ENCODE results near the gene CLEC4C. TPM values are rescaled to one million over a fixed set of nuclear protein-coding genes. Genes with fewer than 3 reads are reported as not detected.
"Not testable (repeated sequence)": the region's sequence is repeated elsewhere in the genome, so short reads cannot be mapped to it uniquely, and the experiment has no call there.

Gene CLEC4C
- total RNA-seq, 2 donors from 2014 or later = not detected

DNA sequence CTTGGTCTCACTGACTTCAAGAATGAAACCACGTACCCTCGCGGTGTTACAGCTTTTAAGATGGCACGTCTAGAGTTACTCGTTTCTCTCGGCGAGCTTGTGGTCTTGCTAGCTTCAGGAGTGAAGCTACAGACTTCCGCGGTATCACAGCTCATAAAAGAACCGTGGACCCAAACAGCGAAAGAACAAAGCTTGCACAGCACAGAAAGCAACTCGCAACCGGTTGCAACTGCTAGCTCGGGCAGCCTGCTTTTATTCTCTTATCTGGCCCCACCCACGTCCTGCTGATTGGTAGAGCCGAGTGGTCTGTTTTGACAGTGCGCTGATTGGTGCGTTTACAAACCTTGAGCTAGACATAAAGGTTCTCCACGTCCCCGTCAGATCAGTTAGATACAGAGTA is 4.2 kb upstream of the CLEC4C start:
- Histone ChIP-seq H3K27me3 (no peaks in the 10 kb centered on the region), H3K9me3 (peaks cover 0 to under 1% of the 10 kb centered on the region in 2 donors), H3K36me3 (no peaks in the 10 kb centered on the region), H3K4me3 (no peak overlapping the region), H3K4me1 (no peaks in the 10 kb centered on the region), H3K27ac (no peak overlapping the region)
- no peak for TF ChIP-seq CTCF (IDR thresholded peaks at IDR 0.05)
- DNase-seq (ENCODE audit: low spot score) = no peak

DNA sequence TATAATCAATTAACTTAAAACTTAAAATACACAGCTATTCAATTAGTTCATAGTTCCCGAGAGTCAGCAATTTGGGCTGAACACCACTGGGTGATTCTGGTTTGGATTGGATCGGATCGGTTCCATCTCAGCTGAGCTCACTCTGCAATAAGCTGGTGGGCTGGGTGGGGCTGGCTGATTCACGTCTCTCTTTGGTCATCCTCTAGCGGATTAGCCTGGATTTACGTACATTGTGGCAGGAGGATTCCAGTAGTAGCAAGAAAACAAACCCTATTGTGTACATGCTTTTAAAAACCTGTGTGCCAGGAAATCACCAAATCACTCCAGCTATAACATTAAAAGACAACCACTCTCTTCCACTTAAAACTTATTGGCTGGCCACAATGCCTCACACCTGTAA is 3.2 kb upstream of the CLEC4C start:
- Histone ChIP-seq H3K27me3 (no peaks in the 10 kb centered on the region), H3K27ac (no peak overlapping the region), H3K4me1 (no peaks in the 10 kb centered on the region), H3K36me3 (no peaks in the 10 kb centered on the region), H3K9me3 (peaks cover 0 to 4% of the 10 kb centered on the region in 2 donors), H3K4me3 (no peak overlapping the region)
- no peak for TF ChIP-seq CTCF (IDR thresholded peaks at IDR 0.05)
- no peak for DNase-seq (ENCODE audit: low spot score)

- H3K9me3 ChIP-seq = peaks cover 0 to 4% of the 10 kb centered on the region in 2 donors
- no peak for TF ChIP-seq CTCF (IDR thresholded peaks at IDR 0.05)
- no peaks in the 10 kb centered on the region for H3K36me3 ChIP-seq
- no peak for DNase-seq (ENCODE audit: low spot score)
- no peak overlapping the region for H3K27ac ChIP-seq
- H3K27me3 ChIP-seq = no peaks in the 10 kb centered on the region
- H3K4me1 ChIP-seq = no peaks in the 10 kb centered on the region
- no peak overlapping the region for H3K4me3 ChIP-seq
These were observed 2.3 kb upstream of the CLEC4C start for GRCh38 chr12:7749442-7749841.

GRCh38 chr12:7748852-7749251 is 1.7 kb upstream of the CLEC4C start:
- H3K27me3 ChIP-seq = no peaks in the 10 kb centered on the region
- peaks cover 0 to 6% of the 10 kb centered on the region in 2 donors for H3K9me3 ChIP-seq
- no peak overlapping the region for H3K4me3 ChIP-seq
- no peaks in the 10 kb centered on the region for H3K4me1 ChIP-seq
- DNase-seq (ENCODE audit: low spot score) = no peak
- TF ChIP-seq CTCF (IDR thresholded peaks at IDR 0.05) = no peak
- no peaks in the 10 kb centered on the region for H3K36me3 ChIP-seq
- H3K27ac ChIP-seq = no peak overlapping the region

GRCh38 chr12:7732993-7733392 is 14.2 kb downstream of the CLEC4C start:
- no peaks in the 10 kb centered on the region for H3K27me3 ChIP-seq
- no peaks in the 10 kb centered on the region for H3K4me1 ChIP-seq
- TF ChIP-seq CTCF (IDR thresholded peaks at IDR 0.05) = no peak
- no peaks in the 10 kb centered on the region for H3K9me3 ChIP-seq
- DNase-seq (ENCODE audit: low spot score) = no peak
- H3K27ac ChIP-seq = no peak overlapping the region
- H3K4me3 ChIP-seq = no peak overlapping the region
- H3K36me3 ChIP-seq = no peaks in the 10 kb centered on the region

GRCh38 chr12:7731486-7731885 is 15.7 kb downstream of the CLEC4C start:
- Histone ChIP-seq H3K4me3 (no peak overlapping the region), H3K27ac (no peak overlapping the region), H3K9me3 (no peaks in the 10 kb centered on the region), H3K36me3 (no peaks in the 10 kb centered on the region), H3K4me1 (no peaks in the 10 kb centered on the region), H3K27me3 (no peaks in the 10 kb centered on the region)
- DNase-seq (ENCODE audit: low spot score) = no peak
- TF ChIP-seq CTCF (IDR thresholded peaks at IDR 0.05) = no peak

DNA sequence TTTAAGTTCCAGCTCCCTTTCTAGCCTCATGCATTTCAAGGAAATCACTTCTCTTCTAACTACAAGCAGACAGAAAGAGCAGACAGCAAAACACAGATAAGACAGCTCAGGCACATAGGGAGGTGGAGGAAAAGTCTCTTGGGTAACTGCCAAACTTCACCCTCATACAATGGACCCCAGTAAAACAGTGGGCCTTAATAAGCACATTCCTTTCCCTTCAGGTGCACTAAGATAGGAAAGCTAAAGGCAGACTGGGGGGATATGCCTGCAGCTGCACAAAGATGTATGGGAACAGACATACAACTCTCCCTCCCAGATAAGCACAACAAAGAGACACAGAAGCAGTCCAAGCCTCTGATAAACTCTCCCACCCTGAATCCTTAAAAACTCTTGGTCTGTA is 16.2 kb downstream of the CLEC4C start:
- DNase-seq (ENCODE audit: low spot score); H3K9me3 ChIP-seq; H3K36me3 ChIP-seq; H3K27ac ChIP-seq; H3K4me1 ChIP-seq; H3K27me3 ChIP-seq; H3K4me3 ChIP-seq: not testable (repeated sequence)

Data from right atrium auricular region (tissue), 2 donors.